IMR-90 (cell line): Measurements from ENCODE around the gene CDC42EP1. TPM values are rescaled to one million over a fixed set of nuclear protein-coding genes. Genes with fewer than 3 reads are reported as not detected.

Experiments used
- polyA plus RNA-seq, 3 experiments: library from polyadenylated mRNA; depleted of rRNA; stranded (reverse); fragments of >200 nt; gene quantifications; 2 replicates each; pipeline ENCODE4 v1.2.3, GENCODE V29; 2012; ENCODE audit warnings: low replicate concordance in 1 of 3
- total RNA-seq: library from RNA; depleted of rRNA; stranded (reverse); fragments of >200 nt; gene quantifications from 2 replicates; pipeline ENCODE4 v1.2.3, GENCODE V29; 2012
- TF ChIP-seq, protein P1 (sequence below): fragments of 150-350 bp; IDR thresholded peaks from 2 replicates; pipeline ENCODE4 v1.6.1; 2016; ENCODE audit warnings: low read depth, mild to moderate bottlenecking, low read length, moderate library complexity, borderline replicate concordance

The CDC42EP1 gene
- total and polyA plus RNA-seq, 2 of the 4 experiments (the other 2 are of a cell fraction): 4.7 to 47.3 TPM

DNA sequence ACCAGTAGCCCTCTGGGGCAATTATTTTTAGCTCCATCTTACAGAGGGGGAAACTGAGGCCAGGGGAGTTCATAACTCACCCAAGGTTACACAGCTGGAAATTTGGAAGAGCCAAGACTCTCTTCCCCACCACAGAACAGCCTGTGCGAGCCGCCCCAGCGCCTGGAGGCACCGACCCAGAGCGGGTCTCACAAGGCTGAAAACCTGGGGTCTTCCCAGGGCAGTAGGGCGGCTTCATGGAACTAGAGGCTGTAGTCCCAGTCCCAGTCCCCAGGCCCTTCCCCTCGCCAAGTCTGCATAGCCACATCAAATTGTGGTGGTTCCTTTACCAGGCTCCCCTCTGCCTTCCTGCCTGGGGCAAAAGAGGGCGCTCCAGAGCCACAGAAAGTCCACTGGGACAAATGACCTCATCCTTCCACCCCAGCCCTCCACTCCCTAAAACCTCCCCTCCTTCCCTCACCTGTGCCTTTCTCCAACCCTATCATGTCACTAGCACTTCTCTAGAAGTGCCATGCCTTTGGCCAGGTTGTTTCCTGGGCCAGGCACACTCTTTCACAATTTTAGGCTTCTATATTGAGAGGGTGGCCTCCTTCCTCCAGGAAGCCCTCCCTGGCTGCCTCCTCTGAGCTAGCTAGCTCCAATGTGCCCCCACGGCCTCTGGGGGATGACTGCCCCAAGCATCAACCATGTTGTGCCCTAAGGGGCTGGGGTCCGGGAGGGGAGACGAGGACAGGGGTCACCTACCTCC lies 15.2 kb upstream of the CDC42EP1 start (continued):
- TF ChIP-seq, protein P1, sequence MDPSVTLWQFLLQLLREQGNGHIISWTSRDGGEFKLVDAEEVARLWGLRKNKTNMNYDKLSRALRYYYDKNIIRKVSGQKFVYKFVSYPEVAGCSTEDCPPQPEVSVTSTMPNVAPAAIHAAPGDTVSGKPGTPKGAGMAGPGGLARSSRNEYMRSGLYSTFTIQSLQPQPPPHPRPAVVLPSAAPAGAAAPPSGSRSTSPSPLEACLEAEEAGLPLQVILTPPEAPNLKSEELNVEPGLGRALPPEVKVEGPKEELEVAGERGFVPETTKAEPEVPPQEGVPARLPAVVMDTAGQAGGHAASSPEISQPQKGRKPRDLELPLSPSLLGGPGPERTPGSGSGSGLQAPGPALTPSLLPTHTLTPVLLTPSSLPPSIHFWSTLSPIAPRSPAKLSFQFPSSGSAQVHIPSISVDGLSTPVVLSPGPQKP: no peak
